EL (cell line): ENCODE measurements around the gene CPVL.

ENCODE experiments used
- DNase-seq: peaks from one replicate; pipeline ENCODE4 v3.0.0-alpha.2; 2016

CPVL gene

GRCh38 chr7:29041991-29042390, 104.3 kb downstream of the CPVL start:
- DNase-seq = no peak

- DNase-seq = no peak
Observed at GRCh38 chr7:29040579-29040925, 105.8 kb downstream of the CPVL start.

GRCh38 chr7:29039821-29040578, 106.3 kb downstream of the CPVL start:
- DNase-seq = no peak

GRCh38 chr7:29038463-29038862, 107.9 kb downstream of the CPVL start:
- peak; percentile 6 for DNase-seq

GRCh38 chr7:29035044-29035740, 111.1 kb downstream of the CPVL start:
- peak; percentile 75 for DNase-seq

GRCh38 chr7:29033584-29033983, 112.8 kb downstream of the CPVL start:
- no peak for DNase-seq

- DNase-seq = no peak
Observed at GRCh38 chr7:29032146-29032545, 114.2 kb downstream of the CPVL start.

GRCh38 chr7:29030781-29031275, 115.5 kb downstream of the CPVL start:
- no peak for DNase-seq

- DNase-seq = no peak
Observed at GRCh38 chr7:29022291-29022988, 123.9 kb downstream of the CPVL start.

GRCh38 chr7:29019896-29020295, 126.4 kb downstream of the CPVL start:
- DNase-seq = no peak

GRCh38 chr7:29019387-29019786, 127.0 kb downstream of the CPVL start:
- DNase-seq = peak; percentile 6

- DNase-seq = peak; percentile 34
Observed at GRCh38 chr7:29017713-29018112, 128.6 kb downstream of the CPVL start.

- no peak for DNase-seq
Observed at GRCh38 chr7:29014725-29015124, 131.6 kb downstream of the CPVL start.

- DNase-seq = no peak
Observed at GRCh38 chr7:29013931-29014330, 132.4 kb downstream of the CPVL start.

GRCh38 chr7:29013082-29013695, 133.1 kb downstream of the CPVL start:
- DNase-seq = no peak

GRCh38 chr7:29009947-29010346, 136.4 kb downstream of the CPVL start:
- DNase-seq = no peak

- DNase-seq = no peak
Observed at GRCh38 chr7:29008590-29008989, 137.7 kb downstream of the CPVL start.

- no peak for DNase-seq
Observed at GRCh38 chr7:29007127-29007526, 139.2 kb downstream of the CPVL start.

- peak; percentile 18 for DNase-seq
Observed at GRCh38 chr7:29005829-29006228, 140.5 kb downstream of the CPVL start.

GRCh38 chr7:29005406-29005805, 140.9 kb downstream of the CPVL start:
- DNase-seq = no peak

GRCh38 chr7:29003703-29004102, 142.6 kb downstream of the CPVL start:
- DNase-seq = no peak

- DNase-seq = no peak
Observed at GRCh38 chr7:29000717-29001076, 145.6 kb downstream of the CPVL start.
